ENCODE data around the gene PRKX.
"Not testable (repeated sequence)": the region's sequence is repeated elsewhere in the genome, so short reads cannot be mapped to it uniquely, and the experiment has no call there.

The PRKX gene

DNA sequence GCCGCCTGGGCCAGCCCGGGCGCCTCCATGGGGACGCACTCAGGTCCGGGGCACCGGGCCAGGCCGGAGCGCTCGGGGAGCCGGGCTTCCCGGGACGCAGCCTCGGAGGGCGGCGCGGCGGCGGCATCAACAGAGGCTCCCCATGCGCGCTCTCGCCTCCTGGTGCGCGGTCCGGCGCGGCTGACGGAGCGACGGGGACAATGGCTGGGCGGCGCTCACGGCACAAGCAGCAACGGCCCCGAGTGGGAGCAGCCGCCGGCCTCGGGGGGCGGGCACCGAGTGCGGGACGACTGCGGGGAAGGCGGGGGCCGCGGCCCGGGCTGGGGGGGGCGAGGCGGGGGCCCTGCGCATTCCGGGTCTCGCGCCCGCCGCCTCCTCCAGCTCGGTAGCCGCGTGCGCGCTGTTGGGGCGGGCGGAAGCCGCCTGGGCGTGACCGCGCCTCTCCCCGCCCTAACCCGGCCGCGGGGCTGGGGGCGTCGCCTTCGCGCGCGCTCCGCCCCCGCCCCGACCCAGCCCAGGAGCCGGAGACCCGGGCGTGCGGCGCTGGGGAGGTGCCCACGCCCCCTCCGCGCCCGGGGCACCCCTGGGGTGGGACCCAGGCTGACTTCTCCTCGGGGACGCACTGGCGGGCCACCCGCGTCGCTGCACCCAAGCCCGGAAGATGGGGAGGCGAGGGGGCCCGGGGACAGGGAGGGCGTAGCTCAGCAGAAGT is at the start of gene PRKX:
TSS of gene PRKX (minus strand) at position 425 of the 712 bp plus-strand sequence. CDS start at position 29, 396 bp downstream.
- DNase-seq, result peak; percentile 90

GRCh38 chrX:3763111-3763510 is 49.7 kb upstream of the PRKX start:
- DNase-seq, result no peak

GRCh38 chrX:3757510-3758025 is 44.1 kb upstream of the PRKX start:
- no peak for DNase-seq

GRCh38 chrX:3748052-3748559 is 34.7 kb upstream of the PRKX start:
- no peak for DNase-seq

GRCh38 chrX:3743801-3744439 is 30.5 kb upstream of the PRKX start:
- DNase-seq, result peak; percentile 63

- DNase-seq, result not testable (repeated sequence)
These were observed 27.5 kb upstream of the PRKX start for GRCh38 chrX:3740946-3741345.

- DNase-seq, result no peak
These were observed 25.1 kb upstream of the PRKX start for GRCh38 chrX:3738509-3738908.

- not testable (repeated sequence) for DNase-seq
These were observed 23.1 kb upstream of the PRKX start for GRCh38 chrX:3736536-3736935.

DNA sequence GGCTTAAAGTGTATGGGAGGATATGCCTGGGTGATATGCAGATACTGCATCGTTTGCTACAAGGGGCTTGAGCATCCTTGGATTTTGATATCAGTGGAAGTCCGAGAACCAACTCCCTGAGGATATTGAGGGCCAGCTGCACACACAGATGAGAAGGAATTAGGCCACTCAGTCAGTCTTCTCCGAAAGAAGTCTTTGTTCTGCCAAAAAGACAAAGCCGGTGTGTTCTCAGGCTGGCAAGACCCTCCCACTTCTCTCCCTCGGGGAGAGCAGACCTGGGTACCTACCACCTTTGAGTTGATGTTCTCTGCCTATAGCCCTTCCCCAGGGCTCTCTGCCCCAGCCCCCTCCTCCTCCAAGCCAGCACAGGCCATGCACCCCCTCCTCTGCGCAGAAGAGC is 22.4 kb upstream of the PRKX start:
- DNase-seq, result not testable (repeated sequence)

- not testable (repeated sequence) for DNase-seq
These were observed 21.0 kb upstream of the PRKX start for GRCh38 chrX:3734456-3734855.

DNA sequence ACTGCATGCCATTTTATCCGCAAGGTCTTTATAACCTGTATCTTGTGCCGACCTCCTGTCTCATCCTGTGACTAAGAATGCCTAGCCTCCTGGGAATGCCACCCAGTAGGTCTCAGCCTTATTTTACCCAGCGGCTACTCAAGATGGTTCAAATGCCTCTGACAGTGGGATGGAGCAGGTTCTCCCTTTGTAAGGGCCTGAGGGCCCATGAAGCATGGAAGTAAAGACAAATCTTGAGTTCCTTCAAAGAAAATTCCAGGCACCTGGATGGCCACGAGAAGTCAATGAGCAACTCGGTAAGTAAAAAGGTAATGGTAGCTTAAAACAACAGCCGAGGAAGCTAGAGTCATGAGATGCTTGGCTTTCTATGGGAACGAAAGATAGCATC is 19.6 kb upstream of the PRKX start:
- no peak for DNase-seq

- not testable (repeated sequence) for DNase-seq
These were observed 19.0 kb upstream of the PRKX start for GRCh38 chrX:3732326-3733042.

- no peak for DNase-seq
These were observed 15.0 kb upstream of the PRKX start for GRCh38 chrX:3728454-3728853.

GRCh38 chrX:3723460-3723859 is 10.0 kb upstream of the PRKX start:
- not testable (repeated sequence) for DNase-seq

DNA sequence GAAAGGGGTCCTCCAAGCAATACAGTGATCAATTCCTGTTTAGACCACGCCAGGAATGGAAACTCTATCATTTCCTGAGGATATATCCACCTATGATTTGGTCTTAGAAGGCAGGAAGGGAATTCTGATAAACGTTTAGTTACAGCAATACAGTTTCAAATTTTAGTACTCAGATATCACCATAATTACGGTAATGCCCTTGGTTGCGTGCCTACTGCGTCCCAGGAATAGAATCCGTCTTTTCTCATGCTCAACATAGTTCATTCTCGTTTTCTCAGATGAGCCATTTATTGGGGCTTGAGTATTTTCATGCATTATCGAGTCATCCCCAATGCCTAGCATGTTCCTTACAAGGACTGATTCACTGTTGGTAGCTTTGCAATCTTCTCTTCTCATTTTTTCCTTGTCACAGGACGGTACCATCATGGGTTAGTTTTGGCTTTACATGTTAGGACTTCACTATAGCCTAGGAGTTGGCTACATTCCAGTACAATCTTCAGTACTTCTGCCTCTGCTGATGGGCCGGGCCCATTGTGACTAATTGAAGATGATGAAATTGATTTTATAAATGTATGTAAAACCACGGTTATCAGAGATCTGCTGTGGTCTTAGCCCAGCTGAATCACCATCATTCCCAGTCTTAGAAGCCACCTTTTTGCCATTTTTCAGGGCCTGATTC is 4.4 kb upstream of the PRKX start:
- no peak for DNase-seq

- no peak for DNase-seq
These were observed 2.5 kb upstream of the PRKX start for GRCh38 chrX:3715921-3716320.

DNA sequence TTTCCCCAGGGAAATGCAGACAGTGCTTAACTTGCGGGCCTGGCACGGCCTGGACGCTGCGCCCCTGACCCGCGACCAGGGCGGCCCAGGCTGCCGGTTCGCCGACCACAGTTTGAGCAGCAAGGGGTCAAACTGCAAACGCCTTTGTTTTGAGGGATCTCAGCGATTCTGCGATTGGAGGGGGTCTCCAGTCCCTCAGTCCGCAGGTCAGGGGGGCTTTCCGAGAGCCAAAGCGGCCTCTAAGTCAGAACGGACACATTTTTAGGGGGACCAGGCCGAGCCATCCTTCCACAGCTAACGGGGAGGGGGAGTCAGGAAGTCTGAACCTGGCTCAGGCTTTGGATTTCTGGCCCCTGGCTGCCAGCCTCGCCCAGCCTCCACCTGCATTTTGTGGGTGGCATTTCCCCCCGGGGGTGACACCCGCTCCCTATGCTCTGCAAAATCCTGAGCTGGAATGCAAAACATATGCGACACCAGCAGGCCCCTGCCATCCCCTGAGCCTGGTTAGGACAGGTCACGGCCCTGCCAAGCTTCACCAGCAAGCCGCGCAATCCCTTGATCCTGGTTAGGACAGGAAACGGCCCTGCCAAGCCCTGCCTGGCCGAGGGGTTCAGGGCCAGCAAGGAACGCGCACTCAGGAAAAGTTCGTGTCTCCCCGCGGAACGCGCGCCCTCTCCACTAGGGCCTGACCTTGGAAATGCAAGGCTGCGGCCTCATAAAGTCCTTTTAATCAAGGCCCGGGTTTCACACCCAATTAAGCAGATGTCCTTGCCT is 1.4 kb upstream of the PRKX start:
- not testable (repeated sequence) for DNase-seq

DNA sequence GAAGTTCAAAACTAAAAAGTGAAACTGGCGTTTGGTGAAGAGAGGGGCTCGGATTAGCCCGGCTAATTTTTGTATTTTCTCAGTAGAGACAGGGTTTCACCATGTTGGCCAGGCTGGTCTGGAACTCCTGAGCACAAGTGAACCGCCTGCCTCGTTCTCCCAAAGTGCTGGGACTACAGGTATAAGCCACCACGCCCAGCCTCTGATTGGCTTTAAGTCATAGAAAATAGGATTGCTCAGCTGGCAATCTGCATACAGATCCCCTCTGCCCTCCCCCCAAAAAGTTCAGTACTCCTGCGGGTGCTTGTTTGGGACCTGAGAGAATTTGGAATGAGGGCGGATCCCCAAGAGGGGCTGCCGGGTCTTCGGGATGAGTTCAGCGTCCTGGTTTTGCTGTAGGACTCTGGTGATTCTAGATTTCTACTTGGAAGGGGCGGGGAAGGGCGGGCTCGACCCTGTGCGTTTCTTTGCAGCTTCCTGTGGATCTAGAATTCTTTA is 537 bp upstream of the PRKX start:
- no peak for DNase-seq

GRCh38 chrX:3712870-3713224 is 602 bp downstream of the PRKX start:
- peak; percentile 77 for DNase-seq

- peak; percentile 70 for DNase-seq
These were observed 1.2 kb downstream of the PRKX start for GRCh38 chrX:3712051-3712869.

DNA sequence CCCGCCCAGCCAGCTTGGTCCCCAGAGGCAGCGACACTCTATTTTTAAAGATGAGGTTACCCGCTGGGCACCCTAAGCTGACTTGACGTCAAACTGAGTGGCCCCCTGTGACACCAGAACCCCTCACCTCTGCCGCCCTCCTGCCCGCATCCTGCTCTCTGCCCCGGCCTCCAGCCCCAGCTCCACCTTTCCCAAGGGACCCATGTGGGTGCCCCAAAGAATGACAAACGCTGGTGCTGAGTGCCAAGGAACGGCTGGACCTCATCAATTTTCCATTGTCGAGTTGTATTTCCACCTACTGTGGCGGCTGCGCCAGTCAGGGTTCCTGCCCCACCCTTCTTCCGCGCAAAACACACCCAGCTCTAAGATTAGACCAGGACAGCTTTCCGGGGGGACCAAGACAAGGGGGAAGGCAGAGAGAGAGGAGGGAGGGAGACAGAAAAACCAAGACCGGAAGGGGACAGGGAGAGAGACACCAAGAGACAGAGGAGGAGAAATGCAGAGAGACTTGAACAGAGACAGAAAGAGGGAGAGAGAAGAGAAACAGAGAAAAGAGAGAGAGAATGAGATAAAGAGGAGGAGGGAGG is 2.0 kb downstream of the PRKX start:
- no peak for DNase-seq

Data from activated CD8-positive, alpha-beta memory T cell treated with anti-CD3 and anti-CD28 coated beads for 24 hours (primary cell).